ENCODE results near the gene RASGEF1C. TPM values are rescaled to one million over a fixed set of nuclear protein-coding genes. Genes with fewer than 3 reads are reported as not detected.

Gene RASGEF1C
- total RNA-seq, 3 donors from 2014 or later: 0.73 TPM; not detected in 2

- Histone ChIP-seq H3K27me3 (no peaks in the 10 kb centered on the region), H3K9me3 (peaks cover 0 to 5% of the 10 kb centered on the region in 2 donors), H3K36me3 (no peaks in the 10 kb centered on the region), H3K4me3 (no peak overlapping the region), H3K27ac (no peak overlapping the region), H3K4me1 (no peaks in the 10 kb centered on the region)
- intact Hi-C loops (cut with DNase I; ENCODE audit: low total_unique reads): no loop called here
- no peak for DNase-seq (ENCODE audit: low spot score in 2 of 2)
- TF ChIP-seq CTCF (IDR thresholded peaks at IDR 0.05): no peak
- no peak for TF ChIP-seq POLR2AphosphoS5 (IDR thresholded peaks at IDR 0.05)
- TF ChIP-seq POLR2A (IDR thresholded peaks at IDR 0.05): no peak
These were observed 42.8 kb downstream of the RASGEF1C start for GRCh38 chr5:180166176-180166575.

GRCh38 chr5:180162304-180162661 is 46.7 kb downstream of the RASGEF1C start:
- Histone ChIP-seq H3K9me3 (peaks cover 0 to 5% of the 10 kb centered on the region in 2 donors), H3K27me3 (no peaks in the 10 kb centered on the region), H3K4me1 (no peaks in the 10 kb centered on the region), H3K27ac (no peak overlapping the region), H3K36me3 (no peaks in the 10 kb centered on the region), H3K4me3 (no peak overlapping the region)
- DNase-seq (ENCODE audit: low spot score in 2 of 2): peak in 1 of 2 donors; percentile 33
- TF ChIP-seq POLR2AphosphoS5 (IDR thresholded peaks at IDR 0.05) (no peak), POLR2A (IDR thresholded peaks at IDR 0.05) (no peak), CTCF (IDR thresholded peaks at IDR 0.05) (no peak)
- intact Hi-C loops (cut with DNase I; ENCODE audit: low total_unique reads): no loop called here

- no peaks in the 10 kb centered on the region for H3K36me3 ChIP-seq
- peaks cover 0 to 5% of the 10 kb centered on the region in 2 donors for H3K9me3 ChIP-seq
- H3K27me3 ChIP-seq: no peaks in the 10 kb centered on the region
- intact Hi-C loops (cut with DNase I; ENCODE audit: low total_unique reads): no loop called here
- no peak overlapping the region for H3K4me3 ChIP-seq
- peak; percentile 10 to 52 for DNase-seq (ENCODE audit: low spot score in 2 of 2)
- H3K4me1 ChIP-seq: no peaks in the 10 kb centered on the region
- no peak overlapping the region for H3K27ac ChIP-seq
- TF ChIP-seq POLR2A (IDR thresholded peaks at IDR 0.05) (no peak), POLR2AphosphoS5 (IDR thresholded peaks at IDR 0.05) (no peak), CTCF (IDR thresholded peaks at IDR 0.05) (no peak)
These were observed 47.3 kb downstream of the RASGEF1C start for GRCh38 chr5:180161420-180162303.

- DNase-seq (ENCODE audit: low spot score in 2 of 2): peak; percentile 10 to 41
- Histone ChIP-seq H3K9me3 (peaks cover 0 to 5% of the 10 kb centered on the region in 2 donors), H3K27ac (no peak overlapping the region), H3K27me3 (no peaks in the 10 kb centered on the region), H3K4me3 (no peak overlapping the region), H3K4me1 (no peaks in the 10 kb centered on the region), H3K36me3 (no peaks in the 10 kb centered on the region)
- TF ChIP-seq POLR2AphosphoS5 (IDR thresholded peaks at IDR 0.05): no peak
- TF ChIP-seq CTCF (IDR thresholded peaks at IDR 0.05): no peak
- no peak for TF ChIP-seq POLR2A (IDR thresholded peaks at IDR 0.05)
- intact Hi-C loops (cut with DNase I; ENCODE audit: low total_unique reads): no loop called here
These were observed 48.2 kb downstream of the RASGEF1C start for GRCh38 chr5:180160789-180161188.

GRCh38 chr5:180160215-180160614 is 48.8 kb downstream of the RASGEF1C start:
- H3K9me3 ChIP-seq: peaks cover 0 to 5% of the 10 kb centered on the region in 2 donors
- no peak overlapping the region for H3K27ac ChIP-seq
- no peaks in the 10 kb centered on the region for H3K36me3 ChIP-seq
- peak in 1 of 2 donors; percentile 31 for DNase-seq (ENCODE audit: low spot score in 2 of 2)
- intact Hi-C loops (cut with DNase I; ENCODE audit: low total_unique reads): no loop called here
- H3K4me1 ChIP-seq: no peaks in the 10 kb centered on the region
- no peaks in the 10 kb centered on the region for H3K27me3 ChIP-seq
- H3K4me3 ChIP-seq: no peak overlapping the region
- no peak for TF ChIP-seq POLR2A (IDR thresholded peaks at IDR 0.05)
- TF ChIP-seq POLR2AphosphoS5 (IDR thresholded peaks at IDR 0.05): no peak
- no peak for TF ChIP-seq CTCF (IDR thresholded peaks at IDR 0.05)
